ENCODE measurements around the gene FBF1. TPM values are rescaled to one million over a fixed set of nuclear protein-coding genes. Genes with fewer than 3 reads are reported as not detected.

The FBF1 gene
- total RNA-seq, 4 donors from 2014 or later, result 7.8 to 15.0 (median 10.4) TPM

GRCh38 chr17:75965468-75965867 is 24.6 kb upstream of the FBF1 start:
- no peak for TF ChIP-seq CTCF (IDR thresholded peaks at IDR 0.05)
- TF ChIP-seq POLR2AphosphoS5 (IDR thresholded peaks at IDR 0.05), result no peak
- TF ChIP-seq POLR2A (IDR thresholded peaks at IDR 0.05; ENCODE audit: low read depth), result no peak
- no peak for TF ChIP-seq EP300 (IDR thresholded peaks at IDR 0.05)
- 97% methylated on average over 6 of the region's 6 CpGs for WGBS
- intact Hi-C loops (cut with DNase I), result no loop called here
- Histone ChIP-seq H3K27me3 (no peaks in the 10 kb centered on the region), H3K4me3 (no peak overlapping the region), H3K36me3 (peaks cover 0 to 23% (median under 1%) of the 10 kb centered on the region in 4 donors), H3K27ac (replicated peaks in 1 of 4) (no peak overlapping the region), H3K9me3 (no peaks in the 10 kb centered on the region), H3K4me1 (peaks cover 0 to 13% (median 3%) of the 10 kb centered on the region in 4 donors)
- DNase-seq (ENCODE audit: extremely low spot score), result no peak

- intact Hi-C loops (cut with DNase I), result no loop called here
- H3K4me3 ChIP-seq, result no peak overlapping the region
- H3K9me3 ChIP-seq, result no peaks in the 10 kb centered on the region
- no peak for DNase-seq (ENCODE audit: extremely low spot score)
- peaks cover 0 to 17% (median 5%) of the 10 kb centered on the region in 4 donors for H3K4me1 ChIP-seq
- no peak overlapping the region for H3K27ac ChIP-seq (replicated peaks in 1 of 4)
- TF ChIP-seq CTCF (IDR thresholded peaks at IDR 0.05) (no peak), POLR2AphosphoS5 (IDR thresholded peaks at IDR 0.05) (no peak), EP300 (IDR thresholded peaks at IDR 0.05) (no peak), POLR2A (IDR thresholded peaks at IDR 0.05; ENCODE audit: low read depth) (no peak)
- no peaks in the 10 kb centered on the region for H3K27me3 ChIP-seq
- 95% methylated on average over 11 of the region's 11 CpGs for WGBS
- peaks cover 10 to 46% (median 36%) of the 10 kb centered on the region in 4 donors for H3K36me3 ChIP-seq
Measured at GRCh38 chr17:75959839-75960511, 19.1 kb upstream of the FBF1 start.

GRCh38 chr17:75959051-75959838 is 18.4 kb upstream of the FBF1 start:
- Histone ChIP-seq H3K27ac (replicated peaks in 1 of 4) (no peak overlapping the region), H3K9me3 (no peaks in the 10 kb centered on the region), H3K4me1 (peaks cover 0 to 17% (median 5%) of the 10 kb centered on the region in 4 donors), H3K36me3 (peaks cover 15 to 54% (median 42%) of the 10 kb centered on the region in 4 donors), H3K4me3 (no peak overlapping the region), H3K27me3 (no peaks in the 10 kb centered on the region)
- DNase-seq (ENCODE audit: extremely low spot score), result no peak
- intact Hi-C loops (cut with DNase I), result no loop called here
- TF ChIP-seq POLR2A (IDR thresholded peaks at IDR 0.05; ENCODE audit: low read depth) (no peak), POLR2AphosphoS5 (IDR thresholded peaks at IDR 0.05) (no peak), CTCF (IDR thresholded peaks at IDR 0.05) (no peak), EP300 (IDR thresholded peaks at IDR 0.05) (no peak)
- WGBS, result 72% methylated on average over 8 of the region's 8 CpGs

- H3K27me3 ChIP-seq, result no peaks in the 10 kb centered on the region
- H3K9me3 ChIP-seq, result no peaks in the 10 kb centered on the region
- intact Hi-C loops (cut with DNase I), result no loop called here
- no peaks in the 10 kb centered on the region for H3K4me1 ChIP-seq
- DNase-seq (ENCODE audit: extremely low spot score), result no peak
- H3K4me3 ChIP-seq, result no peak overlapping the region
- WGBS, result 73% methylated on average over 8 of the region's 8 CpGs
- peaks cover 84 to 100% (median 98%) of the 10 kb centered on the region in 4 donors for H3K36me3 ChIP-seq
- TF ChIP-seq CTCF (IDR thresholded peaks at IDR 0.05) (no peak), EP300 (IDR thresholded peaks at IDR 0.05) (no peak), POLR2A (IDR thresholded peaks at IDR 0.05; ENCODE audit: low read depth) (no peak), POLR2AphosphoS5 (IDR thresholded peaks at IDR 0.05) (no peak)
- H3K27ac ChIP-seq (replicated peaks in 1 of 4), result no peak overlapping the region
Measured at GRCh38 chr17:75950855-75951554, 10.2 kb upstream of the FBF1 start.

Measured in esophagus muscularis mucosa (tissue), 4 donors.